ENCODE results near the gene CDC45. TPM values are rescaled to one million over a fixed set of nuclear protein-coding genes. Genes with fewer than 3 reads are reported as not detected.
A peak's percentile ranks its signal among the peaks of the same experiment; 100 is the strongest.

The CDC45 gene
- total RNA-seq, 1 experiment from 2014 or later = 29.1 TPM

- Histone ChIP-seq H2AFZ (no peak overlapping the region), H3K4me1 (replicated peaks; ENCODE audit: insufficient read depth) (no peaks in the 10 kb centered on the region), H4K20me1 (ENCODE audit: insufficient read depth) (no peaks in the 10 kb centered on the region), H3K9me2 (ENCODE audit: insufficient read depth) (no peaks in the 10 kb centered on the region), H3K79me2 (ENCODE audit: low read depth) (no peaks in the 10 kb centered on the region), H3K4me3 (no peak overlapping the region), H3K27me3 (ENCODE audit: insufficient read depth, low read depth) (no peaks in the 10 kb centered on the region), H3F3A (ENCODE audit: insufficient read depth, low read depth) (no peaks in the 10 kb centered on the region), H3K36me3 (ENCODE audit: low read depth) (no peaks in the 10 kb centered on the region), H3K27ac (no peak overlapping the region), H3K9me3 (ENCODE audit: insufficient read depth, low read depth) (no peaks in the 10 kb centered on the region), H3K4me2 (no peak overlapping the region)
- ChIA-PET CTCF (no interaction called here), POLR2A (ENCODE audit: unreplicated experiment) (no interaction called here)
- DNase-seq = peak in 1 of 2 experiments; percentile 54
- no TSS peak for BruUV-seq (replicated peaks)
- intact Hi-C loops (cut with micrococcal nuclease; ENCODE audit: unreplicated experiment) = no loop called here
- no peak for TF ChIP-seq EZH2 (IDR thresholded peaks at IDR 0.05; ENCODE audit: low read depth)
- TF ChIP-seq CTCF (conservative IDR thresholded peaks at IDR 0.05) = peak; percentile 21; the same call in 1 of the 2 replicates
Observed at GRCh38 chr22:19554834-19555404, 75.2 kb downstream of the CDC45 start.

- CTCF ChIA-PET = no interaction called here
- no peaks in the 10 kb centered on the region for H3K79me2 ChIP-seq (ENCODE audit: low read depth)
Observed at GRCh38 chr22:19555651-19556050, 75.9 kb downstream of the CDC45 start.

GRCh38 chr22:19556963-19557545, 77.3 kb downstream of the CDC45 start:
- Histone ChIP-seq H3K27ac (no peak overlapping the region), H3K4me2 (no peak overlapping the region), H3F3A (ENCODE audit: insufficient read depth, low read depth) (no peaks in the 10 kb centered on the region), H3K4me1 (replicated peaks; ENCODE audit: insufficient read depth) (no peaks in the 10 kb centered on the region), H4K20me1 (ENCODE audit: insufficient read depth) (no peaks in the 10 kb centered on the region), H3K36me3 (ENCODE audit: low read depth) (no peaks in the 10 kb centered on the region), H3K9me2 (ENCODE audit: insufficient read depth) (no peaks in the 10 kb centered on the region), H3K79me2 (ENCODE audit: low read depth) (no peaks in the 10 kb centered on the region), H3K9me3 (ENCODE audit: insufficient read depth, low read depth) (no peaks in the 10 kb centered on the region), H3K4me3 (no peak overlapping the region), H3K27me3 (ENCODE audit: insufficient read depth, low read depth) (no peaks in the 10 kb centered on the region), H2AFZ (no peak overlapping the region)
- POLR2A ChIA-PET (ENCODE audit: unreplicated experiment) = no interaction called here
- CTCF ChIA-PET = interaction anchor here (0.7 kb wide), 1 partner anchor 96 kb away, joined by 4 read pairs; no protein-coding TSS in a partner anchor
- BruUV-seq (replicated peaks) = no TSS peak
- intact Hi-C loops (cut with micrococcal nuclease; ENCODE audit: unreplicated experiment) = no loop called here
- no peak for TF ChIP-seq EZH2 (IDR thresholded peaks at IDR 0.05; ENCODE audit: low read depth)
- TF ChIP-seq CTCF (conservative IDR thresholded peaks at IDR 0.05) = no peak
- DNase-seq = no peak

More at GRCh38 chr22:19555651-19556050, 75.9 kb downstream of the CDC45 start:
- intact Hi-C loops (cut with micrococcal nuclease; ENCODE audit: unreplicated experiment) = no loop called here
- no peaks in the 10 kb centered on the region for H3K9me2 ChIP-seq (ENCODE audit: insufficient read depth)
- H3K4me3 ChIP-seq = no peak overlapping the region
- no peak overlapping the region for H3K27ac ChIP-seq
- no peaks in the 10 kb centered on the region for H3K4me1 ChIP-seq (replicated peaks; ENCODE audit: insufficient read depth)
- H3K4me2 ChIP-seq = no peak overlapping the region
- no peaks in the 10 kb centered on the region for H3K9me3 ChIP-seq (ENCODE audit: insufficient read depth, low read depth)
- H3K36me3 ChIP-seq (ENCODE audit: low read depth) = no peaks in the 10 kb centered on the region
- POLR2A ChIA-PET (ENCODE audit: unreplicated experiment) = no interaction called here
- H3K27me3 ChIP-seq (ENCODE audit: insufficient read depth, low read depth) = no peaks in the 10 kb centered on the region
- BruUV-seq (replicated peaks) = no TSS peak
- TF ChIP-seq EZH2 (IDR thresholded peaks at IDR 0.05; ENCODE audit: low read depth) (no peak), CTCF (conservative IDR thresholded peaks at IDR 0.05) (no peak)
- H2AFZ ChIP-seq = no peak overlapping the region
- H3F3A ChIP-seq (ENCODE audit: insufficient read depth, low read depth) = no peaks in the 10 kb centered on the region
- no peak for DNase-seq
- no peaks in the 10 kb centered on the region for H4K20me1 ChIP-seq (ENCODE audit: insufficient read depth)
